SK-N-SH treated with all-trans-retinoic acid at 6 μM for 48 hours (cell line): ENCODE data around the gene PDE3A.

Experiments
- ATAC-seq: fragments of 200-7000 bp; cut with Tn5 transposase; 3 replicates; pipeline ENCODE4 v1.9.1; 2020; ENCODE audit warnings: mild to moderate bottlenecking, moderate library complexity
- ARNTL ChIP-seq: fragments of 450-650 bp; formaldehyde crosslinking; IDR thresholded peaks from 2 replicates; pipeline ENCODE4 v1.5.0; 2020; ENCODE audit warnings: low read depth, mild to moderate bottlenecking, moderate library complexity, borderline replicate concordance
- BACH2 ChIP-seq: fragments of 250-450 bp; sonication (Bioruptor Pico); IDR thresholded peaks from 2 replicates; pipeline ENCODE4 v1.9.0; 2021; ENCODE audit warnings: mild to moderate bottlenecking, borderline replicate concordance
- CREB5 ChIP-seq: fragments of 250-450 bp; sonication (Bioruptor Pico); IDR thresholded peaks from 2 replicates; pipeline ENCODE4 v1.5.1; 2020; ENCODE audit warnings: low read depth, mild to moderate bottlenecking, moderate library complexity
- CSDC2 ChIP-seq: fragments of 250-450 bp; sonication (Bioruptor Pico); IDR thresholded peaks from 2 replicates; pipeline ENCODE4 v1.5.0; 2020; ENCODE audit warnings: mild to moderate bottlenecking, moderate library complexity
- CSRNP3 ChIP-seq: fragments of 250-450 bp; sonication (Bioruptor Pico); IDR thresholded peaks from 2 replicates; pipeline ENCODE4 v1.5.1; 2021; ENCODE audit warnings: mild to moderate bottlenecking, moderate library complexity
- ESRRG ChIP-seq: fragments of 250-450 bp; sonication (Bioruptor Pico); IDR thresholded peaks from 2 replicates; pipeline ENCODE4 v1.6.1; 2021; ENCODE audit warnings: mild to moderate bottlenecking
- GLIS3 ChIP-seq: fragments of 250-450 bp; sonication (Bioruptor Pico); IDR thresholded peaks from 2 replicates; pipeline ENCODE4 v1.5.0; 2020; ENCODE audit warnings: mild to moderate bottlenecking, moderate library complexity
- ISL1 ChIP-seq: fragments of 250-450 bp; sonication (Bioruptor Pico); IDR thresholded peaks from 2 replicates; pipeline ENCODE4 v2.1.2; 2022; ENCODE audit warnings: mild to moderate bottlenecking, moderate library complexity
- OSR1 ChIP-seq: fragments of 250-450 bp; sonication (Bioruptor Pico); IDR thresholded peaks from 2 replicates; pipeline ENCODE4 v1.8.0; 2022; ENCODE audit warnings: moderate library complexity, mild to moderate bottlenecking, inconsistent platforms
- PATZ1 ChIP-seq: fragments of 250-450 bp; sonication (Bioruptor Pico); IDR thresholded peaks from 2 replicates; pipeline ENCODE4 v1.8.0; 2020; ENCODE audit warnings: mild to moderate bottlenecking, moderate library complexity, borderline replicate concordance
- POU6F1 ChIP-seq: fragments of 250-450 bp; sonication (Bioruptor Pico); IDR thresholded peaks from 2 replicates; pipeline ENCODE4 v1.8.0; 2021; ENCODE audit warnings: low read depth, mild to moderate bottlenecking, moderate library complexity, borderline replicate concordance
- PPARA ChIP-seq: fragments of 250-450 bp; sonication (Bioruptor Pico); IDR thresholded peaks from 2 replicates; pipeline ENCODE4 v1.5.0; 2020; ENCODE audit warnings: mild to moderate bottlenecking, borderline replicate concordance
- RARB ChIP-seq: fragments of 250-450 bp; sonication (Bioruptor Pico); IDR thresholded peaks from 2 replicates; pipeline ENCODE4 v1.8.0; 2021; ENCODE audit warnings: mild to moderate bottlenecking, moderate library complexity
- SNAI2 ChIP-seq: fragments of 250-450 bp; sonication (Bioruptor Pico); IDR thresholded peaks from 2 replicates; pipeline ENCODE4 v1.5.0; 2020; ENCODE audit warnings: mild to moderate bottlenecking, moderate library complexity
- TCF4 ChIP-seq: fragments of 250-450 bp; sonication (Bioruptor Pico); IDR thresholded peaks from 2 replicates; pipeline ENCODE4 v1.8.0; 2021; ENCODE audit warnings: mild to moderate bottlenecking, moderate library complexity, borderline replicate concordance
- TOX ChIP-seq: fragments of 250-450 bp; sonication (Bioruptor Pico); IDR thresholded peaks from 2 replicates; pipeline ENCODE4 v1.8.0; 2021; ENCODE audit warnings: mild to moderate bottlenecking, moderate library complexity, borderline replicate concordance
- TSHZ2 ChIP-seq: fragments of 250-450 bp; sonication (Bioruptor Pico); IDR thresholded peaks from 2 replicates; pipeline ENCODE4 v1.5.0; 2020; ENCODE audit warnings: mild to moderate bottlenecking, moderate library complexity
- ZC3H10 ChIP-seq: fragments of 250-450 bp; sonication (Bioruptor Pico); IDR thresholded peaks from 2 replicates; pipeline ENCODE4 v1.5.1; 2021; ENCODE audit warnings: mild to moderate bottlenecking, moderate library complexity
- ZFP3 ChIP-seq: fragments of 250-450 bp; sonication (Bioruptor Pico); IDR thresholded peaks from 2 replicates; pipeline ENCODE4 v1.5.0; 2020; ENCODE audit warnings: mild to moderate bottlenecking, moderate library complexity
- ZFP30 ChIP-seq: fragments of 450-650 bp; formaldehyde crosslinking; IDR thresholded peaks from 2 replicates; pipeline ENCODE4 v1.5.0; 2022; ENCODE audit warnings: mild to moderate bottlenecking, moderate library complexity
- ZNF565 ChIP-seq: fragments of 450-650 bp; formaldehyde crosslinking; conservative IDR thresholded peaks from 2 replicates; pipeline ENCODE4 v1.5.0; 2020; ENCODE audit warnings: low read depth, mild to moderate bottlenecking, moderate library complexity
- ZNF70 ChIP-seq: fragments of 450-650 bp; formaldehyde crosslinking; IDR thresholded peaks from 2 replicates; pipeline ENCODE4 v1.5.0; 2020; ENCODE audit warnings: mild to moderate bottlenecking, moderate library complexity
- ZNF8 ChIP-seq: fragments of 450-650 bp; formaldehyde crosslinking; IDR thresholded peaks from 2 replicates; pipeline ENCODE4 v1.5.0; 2020; ENCODE audit warnings: mild to moderate bottlenecking, moderate library complexity

Gene PDE3A

GRCh38 chr12:20508962-20509361, 140.6 kb downstream of the PDE3A start:
- peak; percentile 34; the same call in 1 of the 3 replicates for ATAC-seq

More at GRCh38 chr12:20508962-20509361, 140.6 kb downstream of the PDE3A start:
- TF ChIP-seq ARNTL (CRISPR knock-in tag) (no peak), CSDC2 (no peak), OSR1 (CRISPR knock-in tag) (no peak), GLIS3 (no peak), POU6F1 (CRISPR knock-in tag) (no peak), CSRNP3 (peak; percentile 96; the same call in 1 of the 2 replicates), ZNF70 (CRISPR knock-in tag) (peak; percentile 45; the same call in 1 of the 2 replicates), SNAI2 (CRISPR knock-in tag) (no peak), PATZ1 (CRISPR knock-in tag) (no peak), ZFP3 (CRISPR knock-in tag) (peak; percentile 46; the same call in 1 of the 2 replicates), ISL1 (CRISPR knock-in tag) (peak; percentile 53), BACH2 (peak; percentile 84), TOX (no peak), PPARA (CRISPR knock-in tag) (0 out of 2 replicates have a peak, but pooled peaks have one; percentile 55), ZNF8 (no peak), RARB (no peak), ZFP30 (CRISPR knock-in tag) (no peak), ESRRG (0 out of 2 replicates have a peak, but pooled peaks have one; percentile 68), TSHZ2 (peak; percentile 98; the same call in 1 of the 2 replicates), CREB5 (CRISPR knock-in tag) (0 out of 2 replicates have a peak, but pooled peaks have one; percentile 30), ZC3H10 (no peak), TCF4 (CRISPR knock-in tag) (peak; percentile 99), ZNF565 (no peak)
- TF ChIP-seq, all 23 proteins: peak for 10
